NCI-H1105 (cell line): ENCODE results near the gene LYSMD4.
"Not testable (repeated sequence)": the region's sequence is repeated elsewhere in the genome, so short reads cannot be mapped to it uniquely, and the experiment has no call there.

Experiments
- DNase-seq: peaks from one replicate; lab custom pipeline; 2025; lab: John Stamatoyannopoulos, UW

LYSMD4 gene

GRCh38 chr15:99733268-99734039 is at the start of gene LYSMD4:
TSS of gene LYSMD4 (minus strand) at chr15:99733437. CDS start at chr15:99731999, 1,438 bp downstream.
- peak; percentile 98 for DNase-seq

GRCh38 chr15:99782029-99782428 is 48.8 kb upstream of the LYSMD4 start:
- not testable (repeated sequence) for DNase-seq

GRCh38 chr15:99777144-99777543 is 43.9 kb upstream of the LYSMD4 start:
- no peak for DNase-seq

- no peak for DNase-seq
Measured at GRCh38 chr15:99764522-99764921, 31.3 kb upstream of the LYSMD4 start.

GRCh38 chr15:99763827-99764226 is 30.6 kb upstream of the LYSMD4 start:
- DNase-seq = no peak

GRCh38 chr15:99762288-99762687 is 29.1 kb upstream of the LYSMD4 start:
- no peak for DNase-seq

DNA sequence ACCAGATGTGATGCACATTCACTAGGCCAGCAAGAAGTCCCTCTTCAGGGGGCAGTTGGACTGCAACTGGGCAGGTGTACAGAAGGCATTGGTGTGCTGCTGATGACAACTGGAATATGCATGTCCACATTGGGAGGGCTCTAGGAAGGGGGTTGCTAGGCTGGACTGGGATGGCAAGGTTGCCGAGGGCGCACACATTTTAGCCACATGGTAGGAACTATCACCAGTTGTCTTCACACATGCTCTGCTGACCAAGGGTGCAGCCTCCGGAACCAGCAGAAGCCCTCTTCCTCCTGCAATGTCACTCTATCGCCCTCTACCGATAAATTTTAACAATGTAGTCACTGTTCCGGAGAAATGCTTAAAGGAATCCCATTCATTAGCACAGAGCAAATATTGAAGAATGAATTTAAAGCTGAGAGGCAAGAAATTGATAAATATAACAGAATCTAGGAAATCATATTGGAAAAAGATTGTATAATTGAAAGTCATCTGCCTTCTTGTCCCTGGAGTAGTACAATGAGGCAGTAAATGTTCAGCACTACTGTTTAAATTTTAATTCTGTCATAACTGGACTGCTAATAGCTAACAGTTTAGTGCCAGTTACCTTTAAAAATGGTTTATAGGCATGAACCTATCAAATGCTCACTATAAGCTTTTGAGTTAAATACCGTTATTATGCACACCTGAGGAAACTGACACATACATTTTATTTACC is 22.6 kb upstream of the LYSMD4 start:
- peak; percentile 71 for DNase-seq

- no peak for DNase-seq
Measured at GRCh38 chr15:99753066-99753465, 19.8 kb upstream of the LYSMD4 start.

DNA sequence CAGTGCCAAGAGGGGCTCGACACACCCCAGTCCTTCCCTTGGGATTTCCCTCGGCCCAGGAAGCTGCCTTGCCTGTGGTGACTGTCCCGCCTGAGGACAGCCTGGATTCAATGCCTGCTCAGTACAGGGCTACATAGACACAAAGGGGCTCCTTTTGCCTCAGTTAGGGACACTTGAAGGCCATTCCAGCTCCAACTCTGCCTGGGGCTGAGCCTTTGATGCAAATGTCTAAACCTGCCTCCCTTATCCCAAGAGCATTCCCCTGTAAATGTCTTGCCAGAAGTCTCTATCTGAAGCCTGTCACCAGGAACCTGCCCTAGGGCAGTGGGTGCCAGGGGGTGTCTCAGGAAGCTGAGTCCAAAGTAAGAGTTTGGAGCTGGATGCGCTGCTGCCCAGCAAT is 19.3 kb upstream of the LYSMD4 start:
- DNase-seq = no peak

DNA sequence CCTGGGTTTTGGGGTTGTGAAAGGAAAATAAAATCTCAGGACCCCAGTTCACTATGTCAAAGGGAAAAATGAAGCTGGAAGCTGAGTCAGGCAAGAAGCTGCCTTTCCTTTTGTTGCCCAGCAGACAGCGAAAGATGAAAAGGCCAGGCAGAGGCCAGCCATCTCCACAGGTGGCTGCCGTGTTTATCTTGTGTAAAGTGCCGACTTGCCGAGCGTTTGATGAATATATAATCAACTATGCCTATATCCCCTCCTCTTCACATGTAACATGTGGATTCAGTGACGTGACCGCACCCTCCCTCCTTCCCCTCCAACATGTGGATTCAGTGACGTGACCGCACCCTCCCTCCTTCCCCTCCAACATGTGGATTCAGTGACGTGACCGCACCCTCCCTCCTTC is 17.1 kb upstream of the LYSMD4 start:
- not testable (repeated sequence) for DNase-seq

- DNase-seq = no peak
Measured at GRCh38 chr15:99749386-99749785, 16.1 kb upstream of the LYSMD4 start.

- no peak for DNase-seq
Measured at GRCh38 chr15:99745370-99746086, 12.3 kb upstream of the LYSMD4 start.

- DNase-seq = no peak
Measured at GRCh38 chr15:99744142-99744541, 10.9 kb upstream of the LYSMD4 start.

- DNase-seq = no peak
Measured at GRCh38 chr15:99741835-99742234, 8.6 kb upstream of the LYSMD4 start.

DNA sequence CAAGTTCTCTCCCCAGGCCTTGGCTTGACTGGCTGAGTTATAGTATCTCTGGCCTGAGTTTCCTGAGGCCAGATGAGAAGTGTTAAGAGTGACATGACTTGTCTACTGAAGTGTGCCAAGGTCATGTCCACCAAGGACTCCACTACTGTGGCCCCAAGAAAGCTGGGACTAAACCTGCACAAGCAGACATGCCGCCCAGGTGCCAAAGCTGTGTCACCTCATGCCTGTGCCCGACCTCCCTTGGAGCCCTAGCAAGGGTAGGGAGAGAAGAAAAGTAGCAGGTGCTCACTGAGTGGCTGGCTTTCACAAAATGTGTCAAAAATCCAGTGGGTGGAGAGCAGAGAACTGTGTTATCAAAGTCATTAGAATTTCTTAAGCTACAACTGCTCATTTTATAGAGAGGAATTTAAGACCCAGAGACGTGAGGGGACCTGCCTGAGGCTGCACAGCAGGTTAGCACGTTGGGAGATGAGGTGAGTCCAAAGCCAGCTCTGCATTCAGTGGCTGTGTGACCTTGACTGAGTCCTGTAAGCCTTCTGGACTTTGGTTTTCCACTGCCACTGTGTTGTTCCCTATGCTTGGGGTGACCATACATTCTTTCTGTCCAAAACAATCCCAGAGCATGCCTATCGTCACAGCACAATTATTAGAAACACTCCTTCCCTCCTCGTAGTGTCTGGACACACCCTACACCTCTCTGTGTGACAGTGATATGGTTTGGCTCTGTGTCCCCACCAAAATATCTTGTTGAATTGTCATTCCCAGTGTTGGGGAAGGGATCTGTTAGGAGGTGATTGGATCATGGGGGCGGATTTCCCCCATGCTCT is 5.0 kb upstream of the LYSMD4 start:
- DNase-seq = no peak

DNA sequence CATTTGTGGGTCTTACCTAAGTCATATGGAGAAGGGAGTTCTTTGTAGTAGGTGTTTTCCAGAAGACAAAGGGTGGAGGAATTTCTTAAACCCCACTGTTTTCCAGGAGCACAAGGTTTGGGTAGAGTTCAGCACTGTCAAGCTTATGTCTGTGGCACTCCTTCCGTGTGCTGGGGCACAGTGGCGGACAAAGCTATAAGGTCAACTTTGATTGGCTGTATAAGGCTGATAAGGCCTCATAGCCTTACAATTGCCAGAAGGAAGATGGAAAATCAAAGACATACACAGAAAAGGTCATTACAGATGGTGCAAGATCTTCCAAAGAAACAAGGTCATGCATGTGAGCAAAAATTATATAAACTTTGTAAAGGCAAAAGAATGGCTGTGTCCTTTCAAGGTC is 3.5 kb upstream of the LYSMD4 start:
- DNase-seq = no peak

DNA sequence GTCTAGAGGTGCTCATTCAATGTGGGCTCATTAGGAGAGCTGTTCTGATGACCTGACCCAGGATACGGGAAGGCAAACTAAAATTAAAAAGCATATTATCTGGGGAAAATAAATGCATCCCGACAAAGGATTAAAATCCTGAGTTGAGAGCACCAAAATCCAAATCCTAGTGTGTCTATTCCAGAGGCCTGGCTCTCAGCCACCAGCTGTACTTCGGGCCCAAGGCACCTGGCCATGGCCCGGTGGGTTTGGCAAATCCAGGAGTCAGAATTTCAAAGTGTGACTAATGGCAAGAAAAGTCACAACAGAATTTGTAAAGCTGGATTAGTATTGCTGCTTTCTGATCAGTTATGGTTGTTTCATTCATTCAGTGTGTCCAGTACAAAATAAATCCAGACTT is 2.6 kb upstream of the LYSMD4 start:
- DNase-seq = no peak

GRCh38 chr15:99734575-99734974 is 1.3 kb upstream of the LYSMD4 start:
- no peak for DNase-seq

GRCh38 chr15:99734040-99734291 is 729 bp upstream of the LYSMD4 start:
- DNase-seq = not testable (repeated sequence)

- peak; percentile 10 for DNase-seq
Measured at GRCh38 chr15:99732751-99733267, 428 bp downstream of the LYSMD4 start.

GRCh38 chr15:99732124-99732750 is 1.0 kb downstream of the LYSMD4 start:
- DNase-seq = no peak
